Small intestine (tissue), 7 donors: ENCODE data around the gene ANKRD33B. TPM values are rescaled to one million over a fixed set of nuclear protein-coding genes. Genes with fewer than 3 reads are reported as not detected.

ENCODE experiments used
- DNase-seq, 2 donors: peaks; one replicate each; pipeline versions ENCODE4 v3.0.0 to v3.0.0-alpha.2; 2013
- FAIRE-seq: peaks from 2 replicates; lab custom pipeline; 2012; peaks lifted over from hg19 to GRCh38; lab: Jason Lieb, UNC
- H3K27ac ChIP-seq, 3 donors: one replicate each; pipeline ENCODE4 v1.5.1; 2013; ENCODE audit warnings: low read length in 2 of 3, mild to moderate bottlenecking in 2 of 3, control low read depth in 1 of 3, inconsistent platforms in 1 of 3, low read depth in 1 of 3, moderate library complexity in 1 of 3
- H3K27me3 ChIP-seq, 3 donors: one replicate each; pipeline ENCODE4 v1.6.1; 2013; ENCODE audit warnings: low read length in 3 of 3, inconsistent platforms in 1 of 3; ENCODE audit not compliant: control insufficient read depth in 3 of 3, insufficient read depth in 3 of 3
- H3K36me3 ChIP-seq, 3 donors: one replicate each; pipeline ENCODE4 v1.6.1; 2013; ENCODE audit warnings: low read length in 3 of 3, inconsistent platforms in 1 of 3, low read depth in 1 of 3, mild to moderate bottlenecking in 1 of 3, moderate library complexity in 1 of 3; ENCODE audit not compliant: control insufficient read depth in 3 of 3, insufficient read depth in 2 of 3
- H3K4me1 ChIP-seq, 3 donors: one replicate each; pipeline ENCODE4 v1.6.1; 2013; ENCODE audit warnings: low read length in 2 of 3, inconsistent platforms in 1 of 3, low read depth in 1 of 3, mild to moderate bottlenecking in 1 of 3, moderate library complexity in 1 of 3; ENCODE audit not compliant: control insufficient read depth in 3 of 3, insufficient read depth in 2 of 3
- H3K4me3 ChIP-seq, 3 donors: one replicate each; pipeline ENCODE4 v1.5.1; 2013; ENCODE audit warnings: low read length in 3 of 3, control low read depth in 1 of 3, inconsistent platforms in 1 of 3, low read depth in 1 of 3, mild to moderate bottlenecking in 1 of 3, moderate library complexity in 1 of 3
- H3K9me3 ChIP-seq, 2 donors: one replicate each; pipeline ENCODE4 v1.6.1; 2013; ENCODE audit warnings: low read depth in 1 of 2, low read length in 1 of 2; ENCODE audit not compliant: control insufficient read depth in 2 of 2, insufficient read depth in 1 of 2
- WGBS, 3 donors: extraction: QIAGEN DNeasy Blood & Tissue Kit; methylation state at CpG; one replicate each; pipeline ENCODE4 v1.1.7; 2013; 5-methylcytosine and 5-hydroxymethylcytosine counted together
- polyA plus RNA-seq, 4 donors: library from polyadenylated mRNA; stranded (reverse) in 3 of 4; unstranded in 1 of 4; fragments of 200-250 nt in 3 of 4; fragments of 120-200 nt in 1 of 4; gene quantifications; one replicate each; pipeline versions ENCODE4 v1.2.1 to v1.2.3, GENCODE V29; 2013
- donor health status: healthy with polysubstance abuse.
- donor health status: control.
- donor health status: control.
- donor health status: Bipolar disorder and iron deficiency.
- donor health status: healthy.

ANKRD33B gene
- polyA plus RNA-seq, 4 donors, result 0.25 to 1.0 (median 0.27) TPM; not detected in 1

GRCh38 chr5:10669983-10670382 is 106.1 kb downstream of the ANKRD33B start:
- H3K27ac ChIP-seq, result no peak overlapping the region
- no peaks in the 10 kb centered on the region for H3K27me3 ChIP-seq
- FAIRE-seq (no peak), DNase-seq (no peak)
- H3K9me3 ChIP-seq, result peaks cover 0 to 4% of the 10 kb centered on the region in 2 donors
- no peaks in the 10 kb centered on the region for H3K4me1 ChIP-seq
- WGBS, 3 donors, result 94 to 97% (median 97%) methylated on average over 1 of the region's 1 CpG
- H3K36me3 ChIP-seq, result no peaks in the 10 kb centered on the region
- H3K4me3 ChIP-seq, result no peak overlapping the region

- Histone ChIP-seq H3K4me3 (no peak overlapping the region), H3K36me3 (no peaks in the 10 kb centered on the region), H3K4me1 (no peaks in the 10 kb centered on the region), H3K27ac (no peak overlapping the region), H3K27me3 (no peaks in the 10 kb centered on the region), H3K9me3 (peaks cover 0 to 4% of the 10 kb centered on the region in 2 donors)
- DNase-seq, result no peak
- FAIRE-seq, result no peak
- 58 to 65% (median 65%) methylated on average over 14 of the region's 14 CpGs for WGBS, 3 donors
Observed at GRCh38 chr5:10671041-10672008, 107.5 kb downstream of the ANKRD33B start.

GRCh38 chr5:10672146-10673016 is 108.5 kb downstream of the ANKRD33B start:
- Histone ChIP-seq H3K9me3 (peaks cover 0 to 4% of the 10 kb centered on the region in 2 donors), H3K27me3 (no peaks in the 10 kb centered on the region), H3K27ac (no peak overlapping the region), H3K4me1 (no peaks in the 10 kb centered on the region), H3K4me3 (no peak overlapping the region), H3K36me3 (no peaks in the 10 kb centered on the region)
- WGBS, 3 donors, result 81 to 86% (median 82%) methylated on average over 7 of the region's 7 CpGs
- DNase-seq (no peak), FAIRE-seq (no peak)

GRCh38 chr5:10673017-10673389 is 109.1 kb downstream of the ANKRD33B start:
- FAIRE-seq, result no peak
- DNase-seq, result no peak
- Histone ChIP-seq H3K27ac (no peak overlapping the region), H3K9me3 (peaks cover 0 to 4% of the 10 kb centered on the region in 2 donors), H3K36me3 (peaks cover 0 to 4% (median 3%) of the 10 kb centered on the region in 3 donors), H3K27me3 (no peaks in the 10 kb centered on the region), H3K4me3 (no peak overlapping the region), H3K4me1 (no peaks in the 10 kb centered on the region)
- 74 to 92% (median 83%) methylated on average over 8 of the region's 8 CpGs for WGBS, 3 donors

- WGBS, 3 donors, result 61 to 70% (median 70%) methylated on average over 9 of the region's 9 CpGs
- peaks cover 0 to 4% of the 10 kb centered on the region in 2 donors for H3K9me3 ChIP-seq
- H3K27me3 ChIP-seq, result no peaks in the 10 kb centered on the region
- H3K27ac ChIP-seq, result no peak overlapping the region
- peaks cover 0 to 6% (median 4%) of the 10 kb centered on the region in 3 donors for H3K36me3 ChIP-seq
- no peak overlapping the region for H3K4me3 ChIP-seq
- no peak for DNase-seq
- no peak for FAIRE-seq
- no peaks in the 10 kb centered on the region for H3K4me1 ChIP-seq
Observed at GRCh38 chr5:10673407-10673806, 109.5 kb downstream of the ANKRD33B start.

- H3K36me3 ChIP-seq, result peaks cover 0 to 11% (median 4%) of the 10 kb centered on the region in 3 donors
- DNase-seq, result no peak
- FAIRE-seq, result no peak
- no peak overlapping the region for H3K4me3 ChIP-seq
- no peaks in the 10 kb centered on the region for H3K4me1 ChIP-seq
- H3K9me3 ChIP-seq, result no peaks in the 10 kb centered on the region
- 81 to 84% (median 81%) methylated on average over 11 of the region's 11 CpGs for WGBS, 3 donors
- H3K27ac ChIP-seq, result no peak overlapping the region
- no peaks in the 10 kb centered on the region for H3K27me3 ChIP-seq
Observed at GRCh38 chr5:10674096-10674495, 110.2 kb downstream of the ANKRD33B start.

GRCh38 chr5:10674582-10674981 is 110.7 kb downstream of the ANKRD33B start:
- no peaks in the 10 kb centered on the region for H3K4me1 ChIP-seq
- H3K36me3 ChIP-seq, result peaks cover 0 to 16% (median 7%) of the 10 kb centered on the region in 3 donors
- H3K27ac ChIP-seq, result no peak overlapping the region
- no peaks in the 10 kb centered on the region for H3K9me3 ChIP-seq
- FAIRE-seq (no peak), DNase-seq (no peak)
- H3K27me3 ChIP-seq, result no peaks in the 10 kb centered on the region
- H3K4me3 ChIP-seq, result no peak overlapping the region
- WGBS, 3 donors, result 53 to 67% (median 57%) methylated on average over 6 of the region's 6 CpGs

GRCh38 chr5:10675177-10675700 is 111.4 kb downstream of the ANKRD33B start:
- no peak overlapping the region for H3K27ac ChIP-seq
- no peak for DNase-seq
- no peaks in the 10 kb centered on the region for H3K4me1 ChIP-seq
- no peak overlapping the region for H3K4me3 ChIP-seq
- H3K27me3 ChIP-seq, result no peaks in the 10 kb centered on the region
- H3K36me3 ChIP-seq, result peaks cover 0 to 22% (median 11%) of the 10 kb centered on the region in 3 donors
- no peak for FAIRE-seq
- H3K9me3 ChIP-seq, result no peaks in the 10 kb centered on the region
- WGBS, 3 donors, result 78 to 83% (median 81%) methylated on average over 14 of the region's 14 CpGs
